MM.1S (cell line): ENCODE measurements around the gene MRPL58.

ENCODE experiments used
- CTCF ChIP-seq: fragments of 300-600 bp; sonication (generic); IDR thresholded peaks from 2 replicates; pipeline ENCODE4 v1.5.1; 2016; ENCODE audit warnings: antibody characterized with exemption, low read length, mixed read lengths
- EZH2 ChIP-seq: fragments of 300-600 bp; sonication (generic); optimal IDR thresholded peaks from 2 replicates; pipeline ENCODE3; 2017; ENCODE audit warnings: low read depth, mild to moderate bottlenecking, antibody characterized with exemption, low read length, mixed read lengths

- TF ChIP-seq EZH2, result no peak
- TF ChIP-seq CTCF, result no peak
These were observed 24.4 kb upstream of the MRPL58 start for GRCh38 chr17:74987909-74988711.
